ENCODE measurements around the gene PCED1A. TPM values are rescaled to one million over a fixed set of nuclear protein-coding genes. Genes with fewer than 3 reads are reported as not detected.

Gene PCED1A
- total RNA-seq, 5 donors from 2014 or later (not counting 1 experiment from before 2014, with no cell fraction given): 65.1 to 111 (median 95.2) TPM

DNA sequence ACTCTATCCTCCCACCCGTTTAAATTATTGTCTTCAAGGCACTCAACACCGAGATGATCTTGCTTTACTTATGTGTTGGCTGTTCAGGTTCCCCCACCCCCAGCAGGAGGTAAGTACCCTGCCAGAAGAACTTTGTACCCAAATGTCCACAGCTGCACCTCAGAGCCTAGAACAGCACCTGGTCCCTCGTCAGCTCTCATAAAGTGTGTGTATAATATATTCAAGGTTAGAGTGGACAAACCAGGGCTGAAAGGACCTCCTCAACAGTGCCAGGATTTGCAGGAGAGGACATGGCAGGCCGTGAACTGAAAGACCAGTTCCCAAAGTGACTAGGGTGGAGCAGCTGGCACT, 34.1 kb downstream of the PCED1A start:
- Mint-ChIP-seq H3K36me3 (no peaks in the 10 kb centered on the region), H3K27ac (no peak overlapping the region), H3K4me1 (peaks cover 1 to 4% (median 2%) of the 10 kb centered on the region in 3 donors), H3K9me3 (no peaks in the 10 kb centered on the region), H3K27me3 (peaks cover 37 to 66% of the 10 kb centered on the region in 2 donors), H3K4me3 (no peak overlapping the region)
- H3K27me3 ChIP-seq (replicated peaks in 1 of 2; ENCODE audit: control insufficient read depth in 2 of 2, extremely low read depth in 1 of 2, insufficient read depth in 2 of 2, low read length in 1 of 2): peaks cover 6 to 55% of the 10 kb centered on the region in 2 experiments
- ATAC-seq (replicated peaks in 1 of 4) (no peak), DNase-seq (no peak)
- ChIA-PET CTCF (no interaction called here), POLR2A (no interaction called here)
- H3K4me3 ChIP-seq (ENCODE audit: control insufficient read depth in 1 of 2, extremely low read depth in 1 of 2, low read length in 1 of 2): no peak overlapping the region
- H3K4me1 ChIP-seq (ENCODE audit: control insufficient read depth in 1 of 2, extremely low read depth in 1 of 2, insufficient read depth in 2 of 2, low read length in 2 of 2): peaks cover 0 to 2% of the 10 kb centered on the region in 2 experiments
- WGBS (ENCODE audit: insufficient coverage): 80% methylated on average over 1 of the region's 4 CpGs
- H3K36me3 ChIP-seq (ENCODE audit: control insufficient read depth in 2 of 2, extremely low read depth in 1 of 2, insufficient read depth in 1 of 2, low read length in 1 of 2): no peaks in the 10 kb centered on the region
- no peaks in the 10 kb centered on the region for H3K9me3 ChIP-seq
- H3K27ac ChIP-seq (ENCODE audit: low read length): no peak overlapping the region

DNA sequence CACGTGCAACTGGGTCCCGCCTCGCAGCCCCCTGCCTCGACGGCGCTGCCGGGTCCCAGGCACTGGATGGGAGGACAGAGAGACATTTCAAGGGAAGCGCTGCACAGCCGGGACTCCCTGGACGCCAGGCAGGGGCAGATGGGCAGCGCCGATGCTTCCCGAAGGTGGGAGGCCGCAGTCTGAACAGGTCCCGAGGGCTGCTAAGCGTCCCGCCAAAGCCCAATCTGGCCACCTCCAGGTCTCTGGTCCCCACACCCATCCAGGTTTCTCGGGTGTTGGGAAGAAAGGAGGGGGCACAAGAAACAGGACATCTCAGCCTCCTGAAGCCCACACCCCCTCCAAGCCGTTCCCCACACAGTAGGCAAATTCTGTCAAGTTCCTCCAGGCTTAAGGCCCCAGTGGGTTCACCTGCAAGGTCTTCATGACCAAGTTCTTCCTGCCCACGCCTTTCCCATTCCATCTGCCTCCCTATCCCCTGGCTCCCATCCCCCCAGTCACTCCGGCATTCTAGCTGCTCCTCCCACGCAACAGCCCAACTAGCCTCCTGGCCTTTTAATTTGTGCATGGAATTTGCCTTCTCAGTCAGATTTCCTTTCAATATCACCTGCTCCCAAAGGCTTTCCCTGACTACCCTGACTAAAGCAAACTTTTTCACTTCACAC, 34.6 kb downstream of the PCED1A start:
- Mint-ChIP-seq H3K4me3 (no peak overlapping the region), H3K27ac (no peak overlapping the region), H3K36me3 (no peaks in the 10 kb centered on the region), H3K9me3 (no peaks in the 10 kb centered on the region), H3K4me1 (peaks cover 6 to 9% (median 7%) of the 10 kb centered on the region in 3 donors), H3K27me3 (peaks cover 37 to 66% of the 10 kb centered on the region in 2 donors)
- no peak for DNase-seq
- H3K9me3 ChIP-seq: no peaks in the 10 kb centered on the region
- WGBS (ENCODE audit: insufficient coverage): 65% methylated on average over 17 of the region's 22 CpGs
- ChIA-PET CTCF (no interaction called here), POLR2A (no interaction called here)
- peaks cover 6 to 60% of the 10 kb centered on the region in 2 experiments for H3K27me3 ChIP-seq (replicated peaks in 1 of 2; ENCODE audit: control insufficient read depth in 2 of 2, extremely low read depth in 1 of 2, insufficient read depth in 2 of 2, low read length in 1 of 2)
- peaks cover 2 to 8% of the 10 kb centered on the region in 2 experiments for H3K4me1 ChIP-seq (ENCODE audit: control insufficient read depth in 1 of 2, extremely low read depth in 1 of 2, insufficient read depth in 2 of 2, low read length in 2 of 2)
- ATAC-seq (replicated peaks in 1 of 4): no peak
- no peaks in the 10 kb centered on the region for H3K36me3 ChIP-seq (ENCODE audit: control insufficient read depth in 2 of 2, extremely low read depth in 1 of 2, insufficient read depth in 1 of 2, low read length in 1 of 2)
- H3K4me3 ChIP-seq (ENCODE audit: control insufficient read depth in 1 of 2, extremely low read depth in 1 of 2, low read length in 1 of 2): no peak overlapping the region
- no peak overlapping the region for H3K27ac ChIP-seq (ENCODE audit: low read length)

- WGBS (ENCODE audit: insufficient coverage): 29% methylated on average over 40 of the region's 49 CpGs
These were observed 35.4 kb downstream of the PCED1A start for GRCh38 chr20:2804852-2805688.

DNA sequence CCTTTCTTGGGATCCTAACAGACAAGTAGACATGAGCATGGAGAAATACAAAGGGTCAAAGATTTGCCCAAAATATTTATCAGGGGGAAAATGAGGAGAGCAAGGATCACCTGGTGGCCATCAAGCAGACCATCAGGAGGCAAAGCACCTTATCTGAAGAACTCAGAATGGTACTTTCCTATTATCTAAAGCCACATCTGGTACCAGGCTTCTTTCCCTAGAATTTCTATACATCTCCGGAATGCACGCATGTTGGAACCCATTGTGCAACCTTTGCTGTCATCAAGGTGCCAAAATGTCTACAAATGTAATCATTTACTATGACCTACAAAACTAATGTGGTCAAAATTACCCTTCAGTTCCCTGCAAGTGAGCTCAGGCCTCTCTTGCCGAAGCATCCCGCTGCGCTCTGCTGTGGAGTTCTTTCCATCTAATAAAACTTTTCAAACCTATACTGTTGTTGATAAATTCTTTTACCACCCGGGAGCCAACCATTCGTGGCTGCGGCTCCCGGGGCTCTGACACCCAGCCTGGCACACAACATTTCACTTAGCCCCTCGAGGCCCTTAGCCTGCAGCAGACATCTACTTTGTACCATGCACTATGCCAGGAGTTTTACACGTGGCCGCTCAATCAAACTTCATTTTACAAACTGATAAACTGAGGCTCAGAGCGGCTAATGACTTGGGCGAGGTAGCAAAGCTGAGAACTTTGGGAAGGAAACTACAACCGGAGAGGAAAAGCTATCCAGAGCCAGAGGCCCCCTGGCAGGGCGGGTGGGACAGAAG, 36.2 kb downstream of the PCED1A start:
- no peak overlapping the region for H3K4me3 ChIP-seq (ENCODE audit: control insufficient read depth in 1 of 2, extremely low read depth in 1 of 2, low read length in 1 of 2)
- H3K27me3 ChIP-seq (replicated peaks in 1 of 2; ENCODE audit: control insufficient read depth in 2 of 2, extremely low read depth in 1 of 2, insufficient read depth in 2 of 2, low read length in 1 of 2): peaks cover 6 to 71% of the 10 kb centered on the region in 2 experiments
- Mint-ChIP-seq H3K27ac (no peak overlapping the region), H3K36me3 (no peaks in the 10 kb centered on the region), H3K27me3 (peaks cover 50 to 74% of the 10 kb centered on the region in 2 donors), H3K4me3 (no peak overlapping the region), H3K9me3 (no peaks in the 10 kb centered on the region), H3K4me1 (peaks cover 18 to 21% (median 20%) of the 10 kb centered on the region in 3 donors)
- peaks cover 4 to 21% of the 10 kb centered on the region in 2 experiments for H3K4me1 ChIP-seq (ENCODE audit: control insufficient read depth in 1 of 2, extremely low read depth in 1 of 2, insufficient read depth in 2 of 2, low read length in 2 of 2)
- POLR2A ChIA-PET: no interaction called here
- no peaks in the 10 kb centered on the region for H3K9me3 ChIP-seq
- ATAC-seq (replicated peaks in 1 of 4) (no peak), DNase-seq (no peak)
- H3K36me3 ChIP-seq (ENCODE audit: control insufficient read depth in 2 of 2, extremely low read depth in 1 of 2, insufficient read depth in 1 of 2, low read length in 1 of 2): no peaks in the 10 kb centered on the region
- 73% methylated on average over 8 of the region's 16 CpGs for WGBS (ENCODE audit: insufficient coverage)
- CTCF ChIA-PET: no interaction called here
- no peak overlapping the region for H3K27ac ChIP-seq (ENCODE audit: low read length)

More at GRCh38 chr20:2804852-2805688, 35.4 kb downstream of the PCED1A start:
- ChIA-PET CTCF (no interaction called here), POLR2A (no interaction called here)
- no peak overlapping the region for H3K27ac Mint-ChIP-seq
- Histone ChIP-seq H3K27ac (ENCODE audit: low read length) (no peak overlapping the region), H3K27me3 (replicated peaks in 1 of 2; ENCODE audit: control insufficient read depth in 2 of 2, extremely low read depth in 1 of 2, insufficient read depth in 2 of 2, low read length in 1 of 2) (peaks cover 6 to 66% of the 10 kb centered on the region in 2 experiments), H3K36me3 (ENCODE audit: control insufficient read depth in 2 of 2, extremely low read depth in 1 of 2, insufficient read depth in 1 of 2, low read length in 1 of 2) (no peaks in the 10 kb centered on the region), H3K9me3 (no peaks in the 10 kb centered on the region), H3K4me1 (ENCODE audit: control insufficient read depth in 1 of 2, extremely low read depth in 1 of 2, insufficient read depth in 2 of 2, low read length in 2 of 2) (peaks cover 4 to 12% of the 10 kb centered on the region in 2 experiments), H3K4me3 (ENCODE audit: control insufficient read depth in 1 of 2, extremely low read depth in 1 of 2, low read length in 1 of 2) (no peak overlapping the region)
- DNase-seq: no peak
- peaks cover 10 to 13% (median 11%) of the 10 kb centered on the region in 3 donors for H3K4me1 Mint-ChIP-seq
- H3K9me3 Mint-ChIP-seq: no peaks in the 10 kb centered on the region
- ATAC-seq (replicated peaks in 1 of 4): no peak
- no peak overlapping the region for H3K4me3 Mint-ChIP-seq
- peaks cover 42 to 66% of the 10 kb centered on the region in 2 donors for H3K27me3 Mint-ChIP-seq
- H3K36me3 Mint-ChIP-seq: no peaks in the 10 kb centered on the region

DNA sequence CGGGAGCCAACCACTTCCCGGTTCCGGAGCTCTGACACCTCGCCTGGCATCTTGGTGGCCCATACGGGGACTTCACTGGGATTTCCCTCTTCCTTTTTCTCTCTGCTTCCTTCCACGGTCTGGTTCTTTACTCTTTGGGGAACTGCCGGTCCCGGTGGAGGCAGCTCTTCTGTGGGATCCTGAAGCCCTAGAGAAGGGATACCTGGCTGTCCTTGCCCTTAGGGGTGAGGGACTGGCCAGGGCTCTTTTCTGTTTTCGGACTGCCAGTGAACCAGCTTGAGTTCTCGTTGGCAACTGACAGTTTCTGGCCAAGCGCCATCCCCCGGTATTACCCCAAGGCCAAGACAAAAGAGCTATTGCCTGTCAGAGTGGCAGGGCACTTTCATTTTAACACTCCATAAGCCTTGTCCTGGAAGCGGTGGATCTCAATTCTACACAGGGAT, 39.1 kb downstream of the PCED1A start:
- Histone ChIP-seq H3K9me3 (no peaks in the 10 kb centered on the region), H3K4me1 (ENCODE audit: control insufficient read depth in 1 of 2, extremely low read depth in 1 of 2, insufficient read depth in 2 of 2, low read length in 2 of 2) (peaks cover 4 to 27% of the 10 kb centered on the region in 2 experiments), H3K27ac (ENCODE audit: low read length) (no peak overlapping the region), H3K27me3 (replicated peaks in 1 of 2; ENCODE audit: control insufficient read depth in 2 of 2, extremely low read depth in 1 of 2, insufficient read depth in 2 of 2, low read length in 1 of 2) (peaks cover 3 to 88% of the 10 kb centered on the region in 2 experiments), H3K4me3 (ENCODE audit: control insufficient read depth in 1 of 2, extremely low read depth in 1 of 2, low read length in 1 of 2) (peak overlapping the region in 1 of 2 donors; percentile 61), H3K36me3 (ENCODE audit: control insufficient read depth in 2 of 2, extremely low read depth in 1 of 2, insufficient read depth in 1 of 2, low read length in 1 of 2) (no peaks in the 10 kb centered on the region)
- no peak for ATAC-seq (replicated peaks in 1 of 4)
- ChIA-PET POLR2A (no interaction called here), CTCF (no interaction called here)
- no peak for DNase-seq
- Mint-ChIP-seq H3K4me1 (peaks cover 24 to 27% (median 25%) of the 10 kb centered on the region in 3 donors), H3K9me3 (no peaks in the 10 kb centered on the region), H3K4me3 (peak overlapping the region; percentile 72 to 96 (median 73)), H3K36me3 (no peaks in the 10 kb centered on the region), H3K27me3 (peaks cover 54 to 82% of the 10 kb centered on the region in 2 donors), H3K27ac (no peak overlapping the region)
- 16% methylated on average over 13 of the region's 13 CpGs for WGBS (ENCODE audit: insufficient coverage)

Measured in T-cell (primary cell).